ENCODE results near the gene BEND5.

- TF ChIP-seq EGR1 (IDR thresholded peaks at IDR 0.05; ENCODE audit: low read depth in 2 of 2) (no peak), CTCF (IDR thresholded peaks at IDR 0.05; ENCODE audit: low read depth, low read length, missing input control) (no peak), RXRA (IDR thresholded peaks at IDR 0.05) (no peak)
- TF ChIP-seq, protein P1, sequence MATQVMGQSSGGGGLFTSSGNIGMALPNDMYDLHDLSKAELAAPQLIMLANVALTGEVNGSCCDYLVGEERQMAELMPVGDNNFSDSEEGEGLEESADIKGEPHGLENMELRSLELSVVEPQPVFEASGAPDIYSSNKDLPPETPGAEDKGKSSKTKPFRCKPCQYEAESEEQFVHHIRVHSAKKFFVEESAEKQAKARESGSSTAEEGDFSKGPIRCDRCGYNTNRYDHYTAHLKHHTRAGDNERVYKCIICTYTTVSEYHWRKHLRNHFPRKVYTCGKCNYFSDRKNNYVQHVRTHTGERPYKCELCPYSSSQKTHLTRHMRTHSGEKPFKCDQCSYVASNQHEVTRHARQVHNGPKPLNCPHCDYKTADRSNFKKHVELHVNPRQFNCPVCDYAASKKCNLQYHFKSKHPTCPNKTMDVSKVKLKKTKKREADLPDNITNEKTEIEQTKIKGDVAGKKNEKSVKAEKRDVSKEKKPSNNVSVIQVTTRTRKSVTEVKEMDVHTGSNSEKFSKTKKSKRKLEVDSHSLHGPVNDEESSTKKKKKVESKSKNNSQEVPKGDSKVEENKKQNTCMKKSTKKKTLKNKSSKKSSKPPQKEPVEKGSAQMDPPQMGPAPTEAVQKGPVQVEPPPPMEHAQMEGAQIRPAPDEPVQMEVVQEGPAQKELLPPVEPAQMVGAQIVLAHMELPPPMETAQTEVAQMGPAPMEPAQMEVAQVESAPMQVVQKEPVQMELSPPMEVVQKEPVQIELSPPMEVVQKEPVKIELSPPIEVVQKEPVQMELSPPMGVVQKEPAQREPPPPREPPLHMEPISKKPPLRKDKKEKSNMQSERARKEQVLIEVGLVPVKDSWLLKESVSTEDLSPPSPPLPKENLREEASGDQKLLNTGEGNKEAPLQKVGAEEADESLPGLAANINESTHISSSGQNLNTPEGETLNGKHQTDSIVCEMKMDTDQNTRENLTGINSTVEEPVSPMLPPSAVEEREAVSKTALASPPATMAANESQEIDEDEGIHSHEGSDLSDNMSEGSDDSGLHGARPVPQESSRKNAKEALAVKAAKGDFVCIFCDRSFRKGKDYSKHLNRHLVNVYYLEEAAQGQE (IDR thresholded peaks at IDR 0.05), result no peak
These were observed 32.7 kb downstream of the BEND5 start for GRCh38 chr1:48744032-48744431.
